H1 (cell line): ENCODE measurements around the gene GSTO1. TPM values are rescaled to one million over a fixed set of nuclear protein-coding genes. Genes with fewer than 3 reads are reported as not detected.

Source experiments
- BACH1 ChIP-seq: IDR thresholded peaks from 2 replicates; pipeline ENCODE4 v1.6.1; 2012; ENCODE audit warnings: low read length, improper control_type of control experiment
- CBX5 ChIP-seq: fragments of 300-800, 300-1000 bp; sonication (generic); IDR thresholded peaks from 2 replicates; pipeline ENCODE4 v1.7.1; 2016; ENCODE audit warnings: antibody characterized with exemption, low read length, low read depth
- EP300 ChIP-seq, 2 experiments: IDR thresholded peaks; 1 replicate in 1 of 2; 2 replicates in 1 of 2; pipeline ENCODE4 v1.6.1; 2011 to 2012; ENCODE audit warnings: low read depth in 2 of 2, low read length in 2 of 2, mild to moderate bottlenecking in 2 of 2, borderline replicate concordance in 1 of 2, inconsistent platforms in 1 of 2, moderate library complexity in 1 of 2
- polyA plus RNA-seq, 7 experiments: library from polyadenylated mRNA; depleted of rRNA in 3 of 7; stranded (reverse) in 5 of 7; unstranded in 2 of 7; fragments of >200 nt in 5 of 7; fragments of 200-250 nt in 2 of 7; gene quantifications; 1 replicate in 5 of 7; 2 replicates in 1 of 7; 4 replicates in 1 of 7; pipeline versions ENCODE4 v1.2.1 to v1.2.3, GENCODE V29; 2011 to 2013; ENCODE audit warnings: missing spikeins in 2 of 7, mixed read lengths in 2 of 7
- total RNA-seq: library from RNA; stranded (reverse); fragmentation: NEBNext Ultra II Directional; extraction: Animal tissue kit (Norgen Biotek cat#: 25700); gene quantifications from 2 replicates; pipeline ENCODE4 v1.2.1, GENCODE V29; 2021
- TF ChIP-seq, protein P1 (sequence below), 3 experiments: IDR thresholded peaks; 1 replicate in 2 of 3; 2 replicates in 1 of 3; pipeline versions ENCODE4 v1.5.1 to v1.6.1; 2011; ENCODE audit warnings: low read length in 3 of 3, mild to moderate bottlenecking in 3 of 3, inconsistent platforms in 2 of 3, low read depth in 1 of 3, moderate library complexity in 1 of 3; ENCODE audit not compliant: insufficient read depth in 1 of 3; ENCODE audit errors: control extremely low read depth in 1 of 3

Gene GSTO1
- total and polyA plus RNA-seq, 2 of the 8 experiments (the other 6 are each of a cell fraction or from before 2014, with no cell fraction given), result 22.4 to 32.5 TPM

DNA sequence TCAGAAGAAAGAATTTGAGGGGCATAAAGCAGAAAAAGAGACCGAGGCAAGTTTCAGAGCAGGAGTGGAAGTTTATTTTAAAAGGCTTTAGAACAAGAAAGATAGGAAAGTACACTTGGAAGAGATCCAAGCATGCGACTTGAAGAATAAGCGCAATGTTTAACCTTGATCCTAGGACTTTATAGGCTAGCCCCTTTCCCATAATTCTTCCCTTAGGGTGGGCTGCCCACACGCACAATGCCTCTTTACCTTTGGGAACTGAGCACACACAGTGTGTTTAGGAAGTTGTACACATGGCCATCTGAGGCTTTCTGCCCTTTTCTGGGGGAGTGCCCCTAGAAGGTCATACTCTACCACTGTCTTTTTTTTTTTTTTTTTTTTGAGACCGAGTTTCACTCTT is 11.2 kb upstream of the GSTO1 start (continued):
- TF ChIP-seq EP300 (IDR thresholded peaks at IDR 0.05; ENCODE audit: borderline replicate concordance in 1 of 2, low read depth in 2 of 2, low read length in 2 of 2) (no peak), BACH1 (no peak), CBX5 (no peak)
- TF ChIP-seq, protein P1, sequence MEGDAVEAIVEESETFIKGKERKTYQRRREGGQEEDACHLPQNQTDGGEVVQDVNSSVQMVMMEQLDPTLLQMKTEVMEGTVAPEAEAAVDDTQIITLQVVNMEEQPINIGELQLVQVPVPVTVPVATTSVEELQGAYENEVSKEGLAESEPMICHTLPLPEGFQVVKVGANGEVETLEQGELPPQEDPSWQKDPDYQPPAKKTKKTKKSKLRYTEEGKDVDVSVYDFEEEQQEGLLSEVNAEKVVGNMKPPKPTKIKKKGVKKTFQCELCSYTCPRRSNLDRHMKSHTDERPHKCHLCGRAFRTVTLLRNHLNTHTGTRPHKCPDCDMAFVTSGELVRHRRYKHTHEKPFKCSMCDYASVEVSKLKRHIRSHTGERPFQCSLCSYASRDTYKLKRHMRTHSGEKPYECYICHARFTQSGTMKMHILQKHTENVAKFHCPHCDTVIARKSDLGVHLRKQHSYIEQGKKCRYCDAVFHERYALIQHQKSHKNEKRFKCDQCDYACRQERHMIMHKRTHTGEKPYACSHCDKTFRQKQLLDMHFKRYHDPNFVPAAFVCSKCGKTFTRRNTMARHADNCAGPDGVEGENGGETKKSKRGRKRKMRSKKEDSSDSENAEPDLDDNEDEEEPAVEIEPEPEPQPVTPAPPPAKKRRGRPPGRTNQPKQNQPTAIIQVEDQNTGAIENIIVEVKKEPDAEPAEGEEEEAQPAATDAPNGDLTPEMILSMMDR (IDR thresholded peaks at IDR 0.05; ENCODE audit: control extremely low read depth in 1 of 3, insufficient read depth in 1 of 3, low read depth in 1 of 3, low read length in 3 of 3), result no peak
